PFSK-1 (cell line): ENCODE measurements around the gene MYO7B.

Source experiments
- FOXP2 ChIP-seq: optimal IDR thresholded peaks from 2 replicates; pipeline ENCODE3; 2011; ENCODE audit warnings: borderline replicate concordance, control low read depth, inconsistent platforms; ENCODE audit not compliant: insufficient read depth; ENCODE audit errors: extremely low read length, extremely low read depth
- POLR2AphosphoS5 ChIP-seq: IDR thresholded peaks from 2 replicates; pipeline ENCODE4 v1.6.1; 2012; ENCODE audit warnings: low read depth, mild to moderate bottlenecking, control low read depth, low read length, moderate library complexity
- SIN3A ChIP-seq: IDR thresholded peaks from 2 replicates; pipeline ENCODE4 v1.6.1; 2012; ENCODE audit warnings: mild to moderate bottlenecking, low read length, moderate library complexity, borderline replicate concordance; ENCODE audit not compliant: insufficient read depth
- TAF1 ChIP-seq: IDR thresholded peaks from 2 replicates; pipeline ENCODE4 v1.6.1; 2012; ENCODE audit warnings: low read length, control low read depth, borderline replicate concordance; ENCODE audit not compliant: insufficient read depth
- TF ChIP-seq, protein P1 (sequence below), 2 experiments: IDR thresholded peaks; 2 replicates each; pipeline versions ENCODE4 v1.6.1 to v1.8.0; 2011 to 2012; ENCODE audit warnings: low read depth in 2 of 2, low read length in 2 of 2, control low read depth in 1 of 2, inconsistent platforms in 1 of 2, mild to moderate bottlenecking in 1 of 2, moderate library complexity in 1 of 2; ENCODE audit not compliant: insufficient read depth in 1 of 2

The MYO7B gene

DNA sequence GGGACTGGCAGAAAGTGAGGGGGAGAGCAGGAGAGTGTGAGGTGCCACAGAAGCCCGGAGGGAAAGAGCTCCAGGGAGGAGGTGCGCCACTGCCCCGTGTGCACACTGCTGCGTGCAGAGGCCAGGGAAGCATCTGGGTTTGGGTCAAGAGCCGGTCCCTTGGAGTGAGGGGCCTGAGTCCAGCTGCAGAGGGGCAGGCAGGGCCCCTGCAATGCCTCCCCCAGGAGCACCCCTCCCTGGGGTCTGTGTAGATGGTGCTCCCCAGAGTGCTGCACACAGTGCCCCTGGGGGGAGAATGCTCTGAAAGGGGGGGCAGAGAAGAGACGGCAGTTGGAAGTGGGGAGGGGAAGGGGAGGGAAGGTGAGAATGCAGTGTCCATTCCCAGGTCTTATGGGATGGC is 143.5 kb downstream of the MYO7B start:
- TF ChIP-seq, protein P1, sequence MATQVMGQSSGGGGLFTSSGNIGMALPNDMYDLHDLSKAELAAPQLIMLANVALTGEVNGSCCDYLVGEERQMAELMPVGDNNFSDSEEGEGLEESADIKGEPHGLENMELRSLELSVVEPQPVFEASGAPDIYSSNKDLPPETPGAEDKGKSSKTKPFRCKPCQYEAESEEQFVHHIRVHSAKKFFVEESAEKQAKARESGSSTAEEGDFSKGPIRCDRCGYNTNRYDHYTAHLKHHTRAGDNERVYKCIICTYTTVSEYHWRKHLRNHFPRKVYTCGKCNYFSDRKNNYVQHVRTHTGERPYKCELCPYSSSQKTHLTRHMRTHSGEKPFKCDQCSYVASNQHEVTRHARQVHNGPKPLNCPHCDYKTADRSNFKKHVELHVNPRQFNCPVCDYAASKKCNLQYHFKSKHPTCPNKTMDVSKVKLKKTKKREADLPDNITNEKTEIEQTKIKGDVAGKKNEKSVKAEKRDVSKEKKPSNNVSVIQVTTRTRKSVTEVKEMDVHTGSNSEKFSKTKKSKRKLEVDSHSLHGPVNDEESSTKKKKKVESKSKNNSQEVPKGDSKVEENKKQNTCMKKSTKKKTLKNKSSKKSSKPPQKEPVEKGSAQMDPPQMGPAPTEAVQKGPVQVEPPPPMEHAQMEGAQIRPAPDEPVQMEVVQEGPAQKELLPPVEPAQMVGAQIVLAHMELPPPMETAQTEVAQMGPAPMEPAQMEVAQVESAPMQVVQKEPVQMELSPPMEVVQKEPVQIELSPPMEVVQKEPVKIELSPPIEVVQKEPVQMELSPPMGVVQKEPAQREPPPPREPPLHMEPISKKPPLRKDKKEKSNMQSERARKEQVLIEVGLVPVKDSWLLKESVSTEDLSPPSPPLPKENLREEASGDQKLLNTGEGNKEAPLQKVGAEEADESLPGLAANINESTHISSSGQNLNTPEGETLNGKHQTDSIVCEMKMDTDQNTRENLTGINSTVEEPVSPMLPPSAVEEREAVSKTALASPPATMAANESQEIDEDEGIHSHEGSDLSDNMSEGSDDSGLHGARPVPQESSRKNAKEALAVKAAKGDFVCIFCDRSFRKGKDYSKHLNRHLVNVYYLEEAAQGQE (IDR thresholded peaks at IDR 0.05; ENCODE audit: insufficient read depth in 1 of 2, low read depth in 2 of 2, low read length in 2 of 2): no peak
- TF ChIP-seq POLR2AphosphoS5 (no peak), TAF1 (no peak), SIN3A (no peak), FOXP2 (no peak)

DNA sequence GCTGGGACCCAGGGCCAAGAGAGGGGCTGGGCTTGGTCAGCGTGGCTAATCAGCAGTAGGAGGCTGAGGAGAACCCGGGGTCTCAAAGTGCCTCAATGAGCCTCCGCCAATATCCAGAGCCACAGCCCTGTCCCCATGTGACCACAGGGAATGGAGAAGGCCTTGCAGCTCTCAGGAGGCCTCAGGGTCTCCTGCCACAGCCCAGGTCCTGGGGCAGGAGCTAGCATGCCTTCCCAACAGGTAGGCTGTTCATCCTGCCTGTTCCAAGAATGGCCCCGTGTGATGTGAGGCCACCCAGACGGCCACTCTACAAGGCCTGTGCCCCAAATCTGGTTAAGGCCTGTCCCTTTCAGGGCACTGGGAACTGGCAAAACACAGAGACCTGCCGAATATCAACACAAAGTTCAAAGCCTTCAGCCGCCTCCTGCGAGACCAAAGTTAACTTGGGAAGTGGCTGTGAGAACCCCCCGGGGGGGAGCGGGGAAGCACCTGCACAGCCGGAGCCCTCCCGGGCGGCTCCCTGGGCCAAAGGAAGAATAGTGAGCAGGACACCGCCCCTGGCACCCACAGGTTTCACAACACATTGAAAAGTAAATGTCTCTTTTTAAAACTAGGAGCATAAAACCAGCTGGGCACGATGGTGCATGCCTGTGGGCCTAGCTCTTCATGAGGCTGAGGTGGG is 144.3 kb downstream of the MYO7B start:
- no peak for TF ChIP-seq POLR2AphosphoS5
- TF ChIP-seq TAF1: no peak
- TF ChIP-seq SIN3A: no peak
- TF ChIP-seq FOXP2: no peak
- TF ChIP-seq, protein P1 (IDR thresholded peaks at IDR 0.05; ENCODE audit: insufficient read depth in 1 of 2, low read depth in 2 of 2, low read length in 2 of 2): no peak

DNA sequence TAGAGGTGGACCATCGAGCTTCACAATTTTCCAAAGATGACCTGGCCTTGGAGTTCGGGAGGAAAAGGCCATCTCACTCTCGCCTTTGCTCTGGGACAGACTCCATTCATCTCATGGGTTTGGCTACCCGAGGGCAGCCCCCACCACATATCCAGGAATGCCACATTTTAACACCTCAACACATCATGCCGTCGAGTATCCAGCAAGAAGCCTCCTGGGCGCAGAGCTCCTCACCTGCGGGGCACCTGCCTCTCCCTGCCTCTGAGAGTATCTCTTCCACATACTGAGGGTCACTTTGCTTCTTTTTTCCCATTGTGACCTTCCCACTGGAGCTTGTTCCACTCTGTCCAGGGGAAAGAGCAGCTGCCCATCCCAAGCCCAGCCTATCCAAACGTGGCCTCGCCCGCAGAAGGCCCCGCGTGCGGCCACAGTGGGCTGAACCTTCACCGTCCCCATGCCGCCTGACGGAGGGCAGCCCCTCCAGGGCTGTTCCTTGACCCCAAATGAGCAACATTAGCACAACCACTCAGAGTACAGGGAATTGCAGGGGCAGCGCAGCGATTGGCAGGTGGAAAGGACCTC is 145.3 kb downstream of the MYO7B start:
- TF ChIP-seq, protein P1 (IDR thresholded peaks at IDR 0.05; ENCODE audit: insufficient read depth in 1 of 2, low read depth in 2 of 2, low read length in 2 of 2): no peak
- TF ChIP-seq POLR2AphosphoS5: no peak
- TF ChIP-seq SIN3A: no peak
- TF ChIP-seq FOXP2: no peak
- TF ChIP-seq TAF1: no peak

DNA sequence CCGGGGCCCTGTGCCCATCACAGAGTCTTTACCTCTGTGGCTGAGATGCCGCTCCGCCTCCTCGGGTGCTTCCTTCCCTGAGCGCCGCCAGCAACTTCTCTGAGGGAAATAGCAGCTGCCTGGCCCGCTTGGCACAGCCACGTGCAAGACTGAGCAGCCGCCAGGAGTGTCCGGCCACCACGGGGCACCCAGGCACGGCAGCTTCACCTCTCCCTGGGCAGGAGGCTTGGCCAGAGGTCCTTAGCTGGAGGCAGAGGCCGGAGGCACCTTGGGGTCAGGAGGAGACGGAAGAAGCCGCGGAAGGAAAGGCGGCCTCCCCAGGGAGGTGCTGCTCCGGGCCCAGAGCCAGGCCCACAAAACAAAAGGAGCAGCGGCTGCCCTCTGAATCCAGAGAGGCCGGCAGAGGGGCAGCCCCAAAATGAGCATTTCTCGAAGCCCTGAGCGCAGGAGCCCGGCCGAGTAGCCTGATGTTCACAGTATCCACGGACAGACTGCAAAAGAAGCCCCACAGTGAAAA is 145.9 kb downstream of the MYO7B start:
- no peak for TF ChIP-seq FOXP2
- TF ChIP-seq SIN3A: no peak
- no peak for TF ChIP-seq TAF1
- no peak for TF ChIP-seq POLR2AphosphoS5
- TF ChIP-seq, protein P1 (IDR thresholded peaks at IDR 0.05; ENCODE audit: insufficient read depth in 1 of 2, low read depth in 2 of 2, low read length in 2 of 2): no peak
